ENCODE results near the gene TNS1. TPM values are rescaled to one million over a fixed set of nuclear protein-coding genes. Genes with fewer than 3 reads are reported as not detected.

Gene TNS1
- total and polyA plus RNA-seq, 2 donors (not counting 1 experiment from before 2014, with no cell fraction given), result 0.10 to 0.86 TPM

DNA sequence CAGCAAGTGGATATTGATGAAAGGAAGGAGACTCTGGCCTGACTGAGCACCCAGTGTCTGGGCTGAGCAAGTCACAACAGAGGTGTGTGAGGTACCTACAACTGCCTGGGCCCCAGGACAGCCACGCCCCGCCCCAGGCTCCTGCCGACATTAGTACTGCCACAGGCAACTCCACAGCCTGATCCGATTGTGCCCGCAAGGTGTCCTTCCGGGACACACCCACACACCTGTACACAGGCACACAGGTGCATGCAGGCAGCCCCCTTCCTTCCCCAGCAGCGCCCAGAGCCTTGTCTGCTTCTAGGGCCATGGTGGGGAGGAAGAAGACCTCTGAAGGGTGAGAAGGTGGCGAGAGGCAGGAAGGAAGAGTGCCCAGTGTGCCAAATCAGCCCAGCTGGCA lies 83.6 kb downstream of the TNS1 start:
- no peak overlapping the region for H3K4me2 ChIP-seq (replicated peaks; ENCODE audit: low read depth, low read length, poor library complexity, severe bottlenecking)
- ChIA-PET POLR2A (no interaction called here), CTCF (no interaction called here)
- no peaks in the 10 kb centered on the region for H3K9me3 Mint-ChIP-seq (ENCODE audit: insufficient read depth)
- H3K4me3 ChIP-seq (ENCODE audit: control extremely low read depth in 1 of 5, extremely low read depth in 1 of 5, insufficient read depth in 1 of 5, low read depth in 2 of 5, low read length in 4 of 5), result no peak overlapping the region
- intact Hi-C loops (cut with micrococcal nuclease), result no loop called here
- no peak overlapping the region for H3K27ac ChIP-seq (ENCODE audit: low read length in 2 of 2)
- no peak for DNase-seq
- H4K20me1 ChIP-seq (ENCODE audit: control insufficient read depth, insufficient read depth, low read length, poor library complexity, severe bottlenecking), result no peaks in the 10 kb centered on the region
- H3K4me1 Mint-ChIP-seq, result no peaks in the 10 kb centered on the region
- no peak overlapping the region for H3K4me3 Mint-ChIP-seq
- no peak overlapping the region for H2AFZ ChIP-seq (ENCODE audit: insufficient read depth, low read depth, low read length, poor library complexity, severe bottlenecking)
- no peaks in the 10 kb centered on the region for H3K4me1 ChIP-seq (ENCODE audit: control insufficient read depth in 2 of 2, insufficient read depth in 2 of 2, low read length in 2 of 2)
- no peaks in the 10 kb centered on the region for H3K36me3 ChIP-seq (replicated peaks in 1 of 2; ENCODE audit: control extremely low read depth in 1 of 2, control insufficient read depth in 1 of 2, extremely low read depth in 1 of 2, insufficient read depth in 2 of 2, low read length in 1 of 2)
- no peak for ATAC-seq (ENCODE audit: low read depth)
- WGBS (ENCODE audit: insufficient coverage), result 84% methylated on average over 6 of the region's 8 CpGs
- no peaks in the 10 kb centered on the region for H3K27me3 ChIP-seq (replicated peaks in 1 of 4; ENCODE audit: control extremely low read depth in 1 of 4, control insufficient read depth in 3 of 4, insufficient read depth in 4 of 4, low read length in 3 of 4)
- no peak for TF ChIP-seq CTCF (IDR thresholded peaks at IDR 0.05)
- no peak for TF ChIP-seq EZH2 (IDR thresholded peaks at IDR 0.05; ENCODE audit: borderline replicate concordance, insufficient read depth, low read depth, low read length, poor library complexity, severe bottlenecking)
- no peaks in the 10 kb centered on the region for H3K9me3 ChIP-seq (ENCODE audit: control extremely low read depth in 1 of 3, control insufficient read depth in 2 of 3, insufficient read depth in 1 of 3, low read length in 2 of 3)
- H3K9ac ChIP-seq (ENCODE audit: low read length), result no peak overlapping the region
- no peak overlapping the region for H3K27ac Mint-ChIP-seq
- H3K27me3 Mint-ChIP-seq, result peaks cover 20% of the 10 kb centered on the region
- H3K79me2 ChIP-seq (ENCODE audit: control insufficient read depth, insufficient read depth, low read length), result no peaks in the 10 kb centered on the region

GRCh38 chr2:217918308-217919024 lies 84.3 kb downstream of the TNS1 start:
- Histone ChIP-seq H3K4me3 (ENCODE audit: control extremely low read depth in 1 of 5, extremely low read depth in 1 of 5, insufficient read depth in 1 of 5, low read depth in 2 of 5, low read length in 4 of 5) (no peak overlapping the region), H3K4me2 (replicated peaks; ENCODE audit: low read depth, low read length, poor library complexity, severe bottlenecking) (no peak overlapping the region), H3K36me3 (replicated peaks in 1 of 2; ENCODE audit: control extremely low read depth in 1 of 2, control insufficient read depth in 1 of 2, extremely low read depth in 1 of 2, insufficient read depth in 2 of 2, low read length in 1 of 2) (no peaks in the 10 kb centered on the region), H3K4me1 (ENCODE audit: control insufficient read depth in 2 of 2, insufficient read depth in 2 of 2, low read length in 2 of 2) (no peaks in the 10 kb centered on the region), H2AFZ (ENCODE audit: insufficient read depth, low read depth, low read length, poor library complexity, severe bottlenecking) (no peak overlapping the region), H3K9me3 (ENCODE audit: control extremely low read depth in 1 of 3, control insufficient read depth in 2 of 3, insufficient read depth in 1 of 3, low read length in 2 of 3) (no peaks in the 10 kb centered on the region), H3K79me2 (ENCODE audit: control insufficient read depth, insufficient read depth, low read length) (no peaks in the 10 kb centered on the region), H3K9ac (ENCODE audit: low read length) (no peak overlapping the region), H3K27ac (ENCODE audit: low read length in 2 of 2) (no peak overlapping the region), H3K27me3 (replicated peaks in 1 of 4; ENCODE audit: control extremely low read depth in 1 of 4, control insufficient read depth in 3 of 4, insufficient read depth in 4 of 4, low read length in 3 of 4) (no peaks in the 10 kb centered on the region), H4K20me1 (ENCODE audit: control insufficient read depth, insufficient read depth, low read length, poor library complexity, severe bottlenecking) (no peaks in the 10 kb centered on the region)
- CTCF ChIA-PET, result no interaction called here
- WGBS (ENCODE audit: insufficient coverage), result 77% methylated on average over 15 of the region's 20 CpGs
- no peak for TF ChIP-seq CTCF (IDR thresholded peaks at IDR 0.05)
- TF ChIP-seq EZH2 (IDR thresholded peaks at IDR 0.05; ENCODE audit: borderline replicate concordance, insufficient read depth, low read depth, low read length, poor library complexity, severe bottlenecking), result no peak
- H3K9me3 Mint-ChIP-seq (ENCODE audit: insufficient read depth), result no peaks in the 10 kb centered on the region
- no peak overlapping the region for H3K27ac Mint-ChIP-seq
- POLR2A ChIA-PET, result no interaction called here
- intact Hi-C loops (cut with micrococcal nuclease), result no loop called here
- ATAC-seq (ENCODE audit: low read depth) (no peak), DNase-seq (no peak)
- H3K4me1 Mint-ChIP-seq, result no peaks in the 10 kb centered on the region
- H3K4me3 Mint-ChIP-seq, result no peak overlapping the region
- H3K27me3 Mint-ChIP-seq, result peaks cover 26% of the 10 kb centered on the region

Measured in B cell (primary cell).